OCI-LY1 (cell line): ENCODE results near the gene SORBS1.

Experiments
- H2AFZ ChIP-seq: fragments of 200-600 bp; sonication (generic), shearing (Covaris generic); 2 replicates; pipeline ENCODE4 v1.6.0; 2014; ENCODE audit warnings: antibody characterized with exemption, mild to moderate bottlenecking, low read length
- H3F3A ChIP-seq: fragments of 200-600 bp; sonication (generic), shearing (Covaris generic); 2 replicates; pipeline ENCODE4 v1.6.0; 2014; ENCODE audit warnings: mild to moderate bottlenecking, antibody characterized with exemption, low read length, moderate library complexity; ENCODE audit not compliant: insufficient read depth
- H3K27ac ChIP-seq: fragments of 200-600 bp; sonication (generic); 2 replicates; pipeline ENCODE4 v1.5.1; 2014; ENCODE audit warnings: low read length, mixed run types, mild to moderate bottlenecking, low read depth; ENCODE audit not compliant: poor library complexity, severe bottlenecking
- H3K27me3 ChIP-seq: fragments of 200-600 bp; sonication (generic); 2 replicates; pipeline ENCODE4 v1.6.0; 2014; ENCODE audit warnings: antibody characterized with exemption, mild to moderate bottlenecking, low read length, moderate library complexity; ENCODE audit not compliant: insufficient read depth
- H3K36me3 ChIP-seq: fragments of 200-600 bp; sonication (generic); 2 replicates; pipeline ENCODE4 v1.6.1; 2014; ENCODE audit warnings: mild to moderate bottlenecking, antibody characterized with exemption, low read length, moderate library complexity, mixed read lengths; ENCODE audit not compliant: insufficient read depth
- H3K4me1 ChIP-seq: fragments of 200-600 bp; sonication (generic); 2 replicates; pipeline ENCODE4 v1.5.1; 2014; ENCODE audit warnings: mild to moderate bottlenecking, low read length, moderate library complexity; ENCODE audit not compliant: insufficient read depth, severe bottlenecking
- H3K4me2 ChIP-seq: fragments of 200-600 bp; sonication (generic), shearing (Covaris generic); 2 replicates; pipeline ENCODE4 v1.6.1; 2014; ENCODE audit warnings: low read length
- H3K4me3 ChIP-seq: fragments of 200-600 bp; sonication (generic); 2 replicates; pipeline ENCODE4 v1.5.1; 2014; ENCODE audit warnings: low read length, low read depth, mild to moderate bottlenecking, mixed read lengths; ENCODE audit not compliant: poor library complexity, severe bottlenecking
- H3K79me2 ChIP-seq: fragments of 200-600 bp; shearing (Covaris generic); 2 replicates; pipeline ENCODE4 v1.6.1; 2016; ENCODE audit warnings: mixed run types, low read length, mixed read lengths; ENCODE audit not compliant: insufficient read depth
- H3K9ac ChIP-seq: fragments of 200-600 bp; sonication (generic), shearing (Covaris generic); 2 replicates; pipeline ENCODE4 v1.6.1; 2014; ENCODE audit warnings: mild to moderate bottlenecking, low read length, mixed read lengths
- H3K9me2 ChIP-seq: fragments of 200-600 bp; sonication (generic), shearing (Covaris generic); 2 replicates; pipeline ENCODE4 v1.6.1; 2014; ENCODE audit warnings: low read depth, mild to moderate bottlenecking, low read length, mixed read lengths
- H3K9me3 ChIP-seq: fragments of 200-600 bp; shearing (Covaris generic); 2 replicates; pipeline ENCODE4 v1.6.1; 2014; ENCODE audit warnings: low read length, mixed read lengths
- H4K20me1 ChIP-seq: fragments of 200-600 bp; sonication (generic), shearing (Covaris generic); 2 replicates; pipeline ENCODE4 v1.6.0; 2016; ENCODE audit warnings: mild to moderate bottlenecking, low read length; ENCODE audit not compliant: insufficient read depth
- EZH2 ChIP-seq: fragments of 200-600 bp; sonication (generic), shearing (Covaris generic); IDR thresholded peaks from 2 replicates; pipeline ENCODE4 v1.8.0; 2017; ENCODE audit warnings: borderline replicate concordance, mixed run types, mild to moderate bottlenecking, antibody characterized with exemption, low read length, moderate library complexity, mixed read lengths
- TF ChIP-seq, protein P1 (sequence below): fragments of 200-600 bp; sonication (generic), shearing (Covaris generic); IDR thresholded peaks from 2 replicates; pipeline ENCODE4 v1.5.1; 2017; ENCODE audit warnings: mild to moderate bottlenecking, antibody characterized with exemption, low read length, moderate library complexity, mixed read lengths

Gene SORBS1

DNA sequence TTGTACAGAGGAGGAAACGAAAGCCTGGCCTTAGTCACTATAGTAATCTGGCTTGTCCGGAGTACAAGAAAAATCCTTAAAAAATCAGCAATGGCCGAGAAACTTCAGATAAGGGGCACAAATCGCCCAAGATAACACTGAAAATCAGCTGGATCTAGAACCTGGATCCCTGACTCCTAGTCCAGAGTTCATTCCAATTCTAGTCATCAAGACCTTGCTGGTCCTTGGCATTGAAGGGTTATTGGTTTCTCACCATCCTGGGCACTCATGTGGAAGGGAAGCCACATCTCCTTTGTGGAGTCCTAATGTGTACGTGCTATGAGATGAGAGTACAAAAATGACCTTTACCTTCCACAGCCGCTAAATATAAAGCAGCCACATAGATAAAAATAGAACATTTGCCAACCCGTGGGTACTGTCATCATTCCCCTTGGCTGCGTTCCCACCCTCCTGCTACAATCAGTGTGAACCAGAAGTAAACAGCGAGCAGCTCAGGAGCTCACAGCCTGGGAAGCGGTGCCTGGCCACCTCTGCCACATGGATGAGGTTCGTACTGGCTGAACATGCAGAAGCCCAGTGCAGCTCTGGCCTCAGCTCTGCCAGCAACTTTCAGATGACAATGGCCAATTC lies 154.4 kb downstream of the SORBS1 start:
- H2AFZ ChIP-seq = no peak overlapping the region
- H3K36me3 ChIP-seq = no peaks in the 10 kb centered on the region
- no peaks in the 10 kb centered on the region for H3K9me2 ChIP-seq
- H3K9me3 ChIP-seq = no peaks in the 10 kb centered on the region
- H3F3A ChIP-seq = no peaks in the 10 kb centered on the region
- no peaks in the 10 kb centered on the region for H3K4me1 ChIP-seq
- no peak for TF ChIP-seq EZH2
- TF ChIP-seq, protein P1, sequence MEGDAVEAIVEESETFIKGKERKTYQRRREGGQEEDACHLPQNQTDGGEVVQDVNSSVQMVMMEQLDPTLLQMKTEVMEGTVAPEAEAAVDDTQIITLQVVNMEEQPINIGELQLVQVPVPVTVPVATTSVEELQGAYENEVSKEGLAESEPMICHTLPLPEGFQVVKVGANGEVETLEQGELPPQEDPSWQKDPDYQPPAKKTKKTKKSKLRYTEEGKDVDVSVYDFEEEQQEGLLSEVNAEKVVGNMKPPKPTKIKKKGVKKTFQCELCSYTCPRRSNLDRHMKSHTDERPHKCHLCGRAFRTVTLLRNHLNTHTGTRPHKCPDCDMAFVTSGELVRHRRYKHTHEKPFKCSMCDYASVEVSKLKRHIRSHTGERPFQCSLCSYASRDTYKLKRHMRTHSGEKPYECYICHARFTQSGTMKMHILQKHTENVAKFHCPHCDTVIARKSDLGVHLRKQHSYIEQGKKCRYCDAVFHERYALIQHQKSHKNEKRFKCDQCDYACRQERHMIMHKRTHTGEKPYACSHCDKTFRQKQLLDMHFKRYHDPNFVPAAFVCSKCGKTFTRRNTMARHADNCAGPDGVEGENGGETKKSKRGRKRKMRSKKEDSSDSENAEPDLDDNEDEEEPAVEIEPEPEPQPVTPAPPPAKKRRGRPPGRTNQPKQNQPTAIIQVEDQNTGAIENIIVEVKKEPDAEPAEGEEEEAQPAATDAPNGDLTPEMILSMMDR = no peak
- no peaks in the 10 kb centered on the region for H4K20me1 ChIP-seq
- H3K4me2 ChIP-seq = no peak overlapping the region
- H3K4me3 ChIP-seq = no peak overlapping the region
- no peak overlapping the region for H3K27ac ChIP-seq
- no peaks in the 10 kb centered on the region for H3K79me2 ChIP-seq
- no peak overlapping the region for H3K9ac ChIP-seq
- H3K27me3 ChIP-seq = no peaks in the 10 kb centered on the region

DNA sequence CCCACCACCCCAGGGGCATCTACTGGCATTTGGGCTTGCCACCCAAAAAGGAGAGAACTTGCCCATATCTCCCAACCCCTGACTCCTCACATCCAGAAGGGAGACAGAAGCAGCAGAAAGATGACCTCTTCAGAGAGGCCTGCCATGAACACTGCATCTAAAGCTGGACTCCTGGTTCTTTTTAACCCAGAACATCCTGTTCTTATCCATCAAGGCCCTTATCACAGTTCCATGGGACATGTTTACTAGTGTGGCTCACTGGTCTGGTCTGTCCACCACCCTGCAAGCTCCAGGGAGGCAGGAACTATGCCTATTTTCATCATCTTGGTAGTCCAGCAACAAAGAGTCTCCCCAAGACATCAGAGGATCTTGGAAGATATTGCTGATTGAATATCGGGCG lies 155.5 kb downstream of the SORBS1 start:
- Histone ChIP-seq H3K27ac (no peak overlapping the region), H3K4me2 (no peak overlapping the region), H3F3A (no peaks in the 10 kb centered on the region), H3K79me2 (no peaks in the 10 kb centered on the region), H3K9ac (no peak overlapping the region), H3K36me3 (no peaks in the 10 kb centered on the region), H3K9me2 (no peaks in the 10 kb centered on the region), H3K27me3 (no peaks in the 10 kb centered on the region), H3K9me3 (no peaks in the 10 kb centered on the region), H3K4me1 (no peaks in the 10 kb centered on the region), H3K4me3 (no peak overlapping the region), H2AFZ (no peak overlapping the region), H4K20me1 (no peaks in the 10 kb centered on the region)
- TF ChIP-seq EZH2 = no peak
- TF ChIP-seq, protein P1 = no peak

DNA sequence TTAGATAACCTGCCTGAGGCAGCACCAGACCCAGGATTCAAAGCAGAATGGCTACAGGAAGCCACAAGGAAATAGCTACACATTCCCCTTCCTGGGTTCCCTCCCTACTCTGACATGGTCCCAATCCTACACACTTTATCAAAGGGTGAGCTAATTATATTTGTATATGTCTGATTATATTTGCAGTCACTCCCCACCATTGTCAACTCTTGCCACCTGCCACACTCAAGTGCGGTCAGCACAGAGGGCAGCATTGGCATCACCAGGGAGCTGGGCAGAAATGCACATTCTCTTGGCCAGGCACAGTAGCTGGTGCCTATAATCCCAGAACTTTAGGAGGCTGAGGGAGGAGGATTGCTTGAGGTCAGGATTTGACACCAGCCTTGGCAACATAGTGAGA lies 156.3 kb downstream of the SORBS1 start:
- no peak overlapping the region for H3K4me2 ChIP-seq
- H3K4me1 ChIP-seq = no peaks in the 10 kb centered on the region
- no peaks in the 10 kb centered on the region for H3K27me3 ChIP-seq
- H3F3A ChIP-seq = no peaks in the 10 kb centered on the region
- H3K27ac ChIP-seq = no peak overlapping the region
- H3K9me2 ChIP-seq = no peaks in the 10 kb centered on the region
- no peaks in the 10 kb centered on the region for H3K9me3 ChIP-seq
- TF ChIP-seq, protein P1 = no peak
- TF ChIP-seq EZH2 = no peak
- no peak overlapping the region for H3K9ac ChIP-seq
- H2AFZ ChIP-seq = no peak overlapping the region
- no peaks in the 10 kb centered on the region for H3K79me2 ChIP-seq
- H4K20me1 ChIP-seq = no peaks in the 10 kb centered on the region
- no peak overlapping the region for H3K4me3 ChIP-seq
- no peaks in the 10 kb centered on the region for H3K36me3 ChIP-seq
